ENCODE data around the gene NANOS1. TPM values are rescaled to one million over a fixed set of nuclear protein-coding genes. Genes with fewer than 3 reads are reported as not detected.
"Not testable (repeated sequence)": the region's sequence is repeated elsewhere in the genome, so short reads cannot be mapped to it uniquely, and the experiment has no call there.

Gene NANOS1
- total RNA-seq, 1 donor from 2014 or later, result 10.2 TPM

GRCh38 chr10:119025336-119025735 lies 4.2 kb upstream of the NANOS1 start:
- Histone ChIP-seq H4K20me1 (ENCODE audit: low read depth) (peaks cover 3% of the 10 kb centered on the region), H3K9ac (no peak overlapping the region), H3K4me2 (no peak overlapping the region), H3K36me3 (no peaks in the 10 kb centered on the region), H3K4me1 (peaks cover 10% of the 10 kb centered on the region), H3F3A (ENCODE audit: low read depth) (peaks cover 13% of the 10 kb centered on the region), H3K9me3 (ENCODE audit: low read depth) (no peaks in the 10 kb centered on the region), H3K27me3 (peaks cover 5% of the 10 kb centered on the region), H2AFZ (replicated peaks) (no peak overlapping the region), H3K4me3 (no peak overlapping the region), H3K27ac (no peak overlapping the region), H3K79me2 (ENCODE audit: low read depth) (no peaks in the 10 kb centered on the region)
- no peak for TF ChIP-seq EZH2 (IDR thresholded peaks at IDR 0.05)
- TF ChIP-seq EZH2phosphoT487 (IDR thresholded peaks at IDR 0.05), result no peak
- TF ChIP-seq CTCF (IDR thresholded peaks at IDR 0.05), result no peak
- Mint-ChIP-seq H3K4me1 (peaks cover 13% of the 10 kb centered on the region), H3K9me3 (no peaks in the 10 kb centered on the region), H3K27ac (no peak overlapping the region), H3K27me3 (ENCODE audit: insufficient read depth, low read depth) (peaks cover 5% of the 10 kb centered on the region), H3K36me3 (no peaks in the 10 kb centered on the region), H3K4me3 (no peak overlapping the region)
- no peak for DNase-seq (ENCODE audit: low spot score)

- Mint-ChIP-seq H3K36me3 (no peaks in the 10 kb centered on the region), H3K27ac (no peak overlapping the region), H3K4me3 (no peak overlapping the region), H3K27me3 (ENCODE audit: insufficient read depth, low read depth) (peaks cover 8% of the 10 kb centered on the region), H3K4me1 (peaks cover 11% of the 10 kb centered on the region), H3K9me3 (no peaks in the 10 kb centered on the region)
- no peak for DNase-seq (ENCODE audit: low spot score)
- H2AFZ ChIP-seq (replicated peaks), result no peak overlapping the region
- peaks cover 7% of the 10 kb centered on the region for H4K20me1 ChIP-seq (ENCODE audit: low read depth)
- H3K4me1 ChIP-seq, result peaks cover 11% of the 10 kb centered on the region
- no peak overlapping the region for H3K9ac ChIP-seq
- no peaks in the 10 kb centered on the region for H3K36me3 ChIP-seq
- H3K4me3 ChIP-seq, result no peak overlapping the region
- H3K9me3 ChIP-seq (ENCODE audit: low read depth), result no peaks in the 10 kb centered on the region
- TF ChIP-seq EZH2phosphoT487 (IDR thresholded peaks at IDR 0.05) (no peak), EZH2 (IDR thresholded peaks at IDR 0.05) (no peak), CTCF (IDR thresholded peaks at IDR 0.05) (no peak)
- H3K79me2 ChIP-seq (ENCODE audit: low read depth), result no peaks in the 10 kb centered on the region
- H3K27me3 ChIP-seq, result peaks cover 5% of the 10 kb centered on the region
- H3K4me2 ChIP-seq, result no peak overlapping the region
- peaks cover 17% of the 10 kb centered on the region for H3F3A ChIP-seq (ENCODE audit: low read depth)
- H3K27ac ChIP-seq, result no peak overlapping the region
Observed at GRCh38 chr10:119025776-119026175, 3.7 kb upstream of the NANOS1 start.

- Mint-ChIP-seq H3K9me3 (no peaks in the 10 kb centered on the region), H3K4me1 (peaks cover 19% of the 10 kb centered on the region), H3K36me3 (no peaks in the 10 kb centered on the region), H3K27ac (no peak overlapping the region), H3K27me3 (ENCODE audit: insufficient read depth, low read depth) (peaks cover 8% of the 10 kb centered on the region), H3K4me3 (no peak overlapping the region)
- no peak overlapping the region for H3K4me2 ChIP-seq
- TF ChIP-seq EZH2phosphoT487 (IDR thresholded peaks at IDR 0.05) (no peak), CTCF (IDR thresholded peaks at IDR 0.05) (no peak), EZH2 (IDR thresholded peaks at IDR 0.05) (no peak)
- no peak overlapping the region for H2AFZ ChIP-seq (replicated peaks)
- no peaks in the 10 kb centered on the region for H3K79me2 ChIP-seq (ENCODE audit: low read depth)
- peaks cover 5% of the 10 kb centered on the region for H3K27me3 ChIP-seq
- no peaks in the 10 kb centered on the region for H3K36me3 ChIP-seq
- H3K4me3 ChIP-seq, result no peak overlapping the region
- H3K27ac ChIP-seq, result no peak overlapping the region
- no peaks in the 10 kb centered on the region for H3K9me3 ChIP-seq (ENCODE audit: low read depth)
- DNase-seq (ENCODE audit: low spot score), result no peak
- H3K9ac ChIP-seq, result no peak overlapping the region
- peaks cover 14% of the 10 kb centered on the region for H4K20me1 ChIP-seq (ENCODE audit: low read depth)
- H3F3A ChIP-seq (ENCODE audit: low read depth), result peaks cover 24% of the 10 kb centered on the region
- H3K4me1 ChIP-seq, result peaks cover 18% of the 10 kb centered on the region
Observed at GRCh38 chr10:119026301-119027110, 3.0 kb upstream of the NANOS1 start.

- H3K36me3 Mint-ChIP-seq; H3K9me3 ChIP-seq (ENCODE audit: low read depth); H3K9ac ChIP-seq; H3K27ac Mint-ChIP-seq; H3K79me2 ChIP-seq (ENCODE audit: low read depth); H3K27ac ChIP-seq; DNase-seq (ENCODE audit: low spot score); H3K27me3 ChIP-seq; H3K27me3 Mint-ChIP-seq (ENCODE audit: insufficient read depth, low read depth); H3K36me3 ChIP-seq; H3K9me3 Mint-ChIP-seq: not testable (repeated sequence)
- H3F3A ChIP-seq (ENCODE audit: low read depth), result peaks cover 42% of the 10 kb centered on the region
- peak overlapping the region; percentile 46 for H3K4me3 ChIP-seq
- H3K4me3 Mint-ChIP-seq, result peak overlapping the region; percentile 83
- H3K4me1 Mint-ChIP-seq, result peaks cover 21% of the 10 kb centered on the region
- peak overlapping the region; percentile 79 for H3K4me2 ChIP-seq
- H4K20me1 ChIP-seq (ENCODE audit: low read depth), result peaks cover 34% of the 10 kb centered on the region
- H2AFZ ChIP-seq (replicated peaks), result peak overlapping the region; percentile 84
- peaks cover 16% of the 10 kb centered on the region for H3K4me1 ChIP-seq
Observed at GRCh38 chr10:119028445-119028899, 1.0 kb upstream of the NANOS1 start.
